Prostate gland (tissue), 2 donors: Measurements from ENCODE around the gene ARRB1. TPM values are rescaled to one million over a fixed set of nuclear protein-coding genes. Genes with fewer than 3 reads are reported as not detected.

ENCODE experiments used
- DNase-seq: peaks from one replicate; pipeline ENCODE4 v3.0.0-alpha.2; 2019; ENCODE audit warnings: low spot score
- H3K27ac ChIP-seq, 2 donors: fragments of 200-600 bp; sonication (generic); 2 replicates each; pipeline ENCODE4 v1.5.1; 2017 to 2019
- H3K27me3 ChIP-seq: fragments of 200-600 bp; sonication (generic); replicated peaks from 2 replicates; pipeline ENCODE4 v1.5.1; 2019; ENCODE audit not compliant: insufficient read depth
- H3K36me3 ChIP-seq, 2 donors: fragments of 200-600 bp; sonication (generic); 1 replicate in 1 of 2; 2 replicates in 1 of 2; pipeline versions ENCODE4 v1.5.1 to v1.8.1; 2017 to 2019
- H3K4me1 ChIP-seq: fragments of 200-600 bp; sonication (generic); replicated peaks from 2 replicates; pipeline ENCODE4 v1.5.1; 2019
- H3K4me3 ChIP-seq, 2 donors: fragments of 200-600 bp; sonication (generic); 2 replicates each; pipeline ENCODE4 v1.5.1; 2017 to 2019
- H3K9me3 ChIP-seq: fragments of 200-600 bp; sonication (generic); 2 replicates; pipeline ENCODE4 v1.5.1; 2017
- CTCF ChIP-seq, 4 experiments: fragments of 200-600 bp in 2 of 4; fragments of 450-650 bp in 2 of 4; sonication (generic) in 2 of 4; IDR thresholded peaks; 1 replicate in 3 of 4; 2 replicates in 1 of 4; pipeline ENCODE4 v1.5.1; 2016 to 2019; ENCODE audit warnings: antibody characterized with exemption in 4 of 4, mild to moderate bottlenecking in 2 of 4, moderate library complexity in 2 of 4
- POLR2A ChIP-seq: fragments of 450-650 bp; IDR thresholded peaks from one replicate; pipeline ENCODE4 v1.6.1; 2016; ENCODE audit warnings: antibody characterized with exemption, mild to moderate bottlenecking
- POLR2AphosphoS5 ChIP-seq: sonication (generic); formaldehyde crosslinking; IDR thresholded peaks from one replicate; pipeline ENCODE4 v1.6.1; 2017; ENCODE audit warnings: antibody characterized with exemption
- WGBS: methylation state at CpG from one replicate; pipeline ENCODE4 v1.1.5; 2018; 5-methylcytosine and 5-hydroxymethylcytosine counted together
- intact Hi-C: fragments of 100-400 bp; cut with DNase I; formaldehyde crosslinking; loops from one replicate; pipeline ENCODE4 v1.14.2; 2022
- total RNA-seq, 2 donors: library from RNA; depleted of rRNA; stranded (reverse); fragments of >200 nt; gene quantifications; one replicate each; pipeline ENCODE4 v1.1.0, GENCODE V29; 2016

The ARRB1 gene
- total RNA-seq, 2 donors from 2014 or later = 31.9 to 64.7 TPM

GRCh38 chr11:75265851-75266531 lies 85.5 kb downstream of the ARRB1 start:
- no peak for DNase-seq
- Histone ChIP-seq H3K27ac (no peak overlapping the region), H3K9me3 (no peaks in the 10 kb centered on the region), H3K4me3 (no peak overlapping the region), H3K36me3 (no peaks in the 10 kb centered on the region), H3K27me3 (no peaks in the 10 kb centered on the region), H3K4me1 (no peaks in the 10 kb centered on the region)
- TF ChIP-seq POLR2A (no peak), CTCF (IDR thresholded peaks at IDR 0.05) (no peak), POLR2AphosphoS5 (no peak)
- intact Hi-C loops = no loop called here
- WGBS = 65% methylated on average over 17 of the region's 17 CpGs

DNA sequence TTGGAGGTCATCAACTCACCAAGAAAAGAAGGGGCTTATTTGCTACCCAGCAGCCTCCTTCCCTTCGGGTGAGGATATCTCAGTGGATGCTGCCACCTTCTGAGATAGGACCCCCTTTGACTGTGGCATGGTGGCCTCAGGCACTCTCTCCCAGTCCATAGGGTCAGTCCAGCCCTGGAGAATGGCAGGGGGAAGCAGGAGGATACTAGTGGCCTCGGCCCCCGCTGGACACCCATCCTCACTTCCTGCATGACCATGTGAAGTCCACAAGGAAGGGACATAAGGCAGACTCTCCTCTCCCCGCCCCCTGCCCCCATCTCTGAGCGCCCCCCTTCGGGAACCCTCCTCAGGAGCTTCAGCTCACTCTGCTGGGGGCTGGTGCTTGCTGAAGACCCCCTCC lies 86.5 kb downstream of the ARRB1 start:
- H3K27me3 ChIP-seq = no peaks in the 10 kb centered on the region
- no peak for TF ChIP-seq CTCF (IDR thresholded peaks at IDR 0.05)
- TF ChIP-seq POLR2AphosphoS5 = no peak
- TF ChIP-seq POLR2A = no peak
- no peaks in the 10 kb centered on the region for H3K4me1 ChIP-seq
- no peak overlapping the region for H3K27ac ChIP-seq
- no peaks in the 10 kb centered on the region for H3K9me3 ChIP-seq
- WGBS = 83% methylated on average over 6 of the region's 6 CpGs
- no peaks in the 10 kb centered on the region for H3K36me3 ChIP-seq
- no peak overlapping the region for H3K4me3 ChIP-seq
- intact Hi-C loops = no loop called here
- no peak for DNase-seq

DNA sequence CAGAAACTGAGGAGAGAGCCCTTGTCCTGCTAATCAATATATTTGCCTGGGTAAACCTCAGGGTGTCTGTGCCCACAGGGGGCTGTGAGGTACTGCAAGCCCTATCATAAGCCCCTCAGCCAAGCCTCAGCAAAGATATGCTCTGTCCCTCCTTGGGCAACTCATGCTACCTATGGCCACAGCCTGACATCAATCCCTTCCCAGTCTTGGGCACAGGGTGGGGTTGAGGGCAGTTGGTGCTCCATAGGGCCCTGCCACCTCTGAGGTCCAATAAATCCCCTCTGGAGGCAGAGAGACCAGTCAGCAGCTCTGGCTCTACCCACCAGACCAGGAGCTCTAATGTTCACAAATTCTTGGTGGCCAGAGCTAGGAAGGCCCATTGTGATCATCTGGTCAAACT lies 87.1 kb downstream of the ARRB1 start:
- Histone ChIP-seq H3K27ac (no peak overlapping the region), H3K27me3 (no peaks in the 10 kb centered on the region), H3K4me1 (no peaks in the 10 kb centered on the region), H3K36me3 (no peaks in the 10 kb centered on the region), H3K9me3 (no peaks in the 10 kb centered on the region), H3K4me3 (no peak overlapping the region)
- no peak for TF ChIP-seq POLR2A
- TF ChIP-seq CTCF (IDR thresholded peaks at IDR 0.05) = no peak
- no peak for TF ChIP-seq POLR2AphosphoS5
- intact Hi-C loops = no loop called here
- DNase-seq = no peak

GRCh38 chr11:75263944-75264349 lies 87.5 kb downstream of the ARRB1 start:
- intact Hi-C loops = no loop called here
- DNase-seq = no peak
- H3K36me3 ChIP-seq = no peaks in the 10 kb centered on the region
- H3K4me1 ChIP-seq = no peaks in the 10 kb centered on the region
- 80% methylated on average over 4 of the region's 4 CpGs for WGBS
- H3K4me3 ChIP-seq = no peak overlapping the region
- no peaks in the 10 kb centered on the region for H3K27me3 ChIP-seq
- H3K9me3 ChIP-seq = no peaks in the 10 kb centered on the region
- no peak overlapping the region for H3K27ac ChIP-seq
- TF ChIP-seq POLR2AphosphoS5 (no peak), POLR2A (no peak), CTCF (IDR thresholded peaks at IDR 0.05) (no peak)
